ENCODE data around the gene ULK4.
"Not testable (repeated sequence)": the region's sequence is repeated elsewhere in the genome, so short reads cannot be mapped to it uniquely, and the experiment has no call there.

ULK4 gene

DNA sequence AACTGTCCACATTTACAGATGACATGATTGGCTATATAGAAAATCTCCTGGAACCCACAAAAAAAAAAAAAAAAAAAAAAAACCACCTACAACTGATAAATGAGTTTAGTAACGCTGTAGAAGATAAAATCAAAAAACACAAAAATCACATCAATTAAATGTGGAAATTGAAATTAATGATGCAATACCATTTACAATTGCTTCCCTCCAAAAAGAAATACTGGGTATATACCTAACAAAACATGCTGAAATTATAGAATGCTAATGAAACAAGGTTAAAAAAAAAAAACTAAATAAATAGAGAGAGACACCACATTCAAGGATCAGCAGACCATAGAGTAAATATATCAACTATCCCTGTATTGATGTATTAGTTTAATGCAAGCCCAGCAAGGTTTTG, 215.7 kb downstream of the ULK4 start:
- no peak for DNase-seq

DNA sequence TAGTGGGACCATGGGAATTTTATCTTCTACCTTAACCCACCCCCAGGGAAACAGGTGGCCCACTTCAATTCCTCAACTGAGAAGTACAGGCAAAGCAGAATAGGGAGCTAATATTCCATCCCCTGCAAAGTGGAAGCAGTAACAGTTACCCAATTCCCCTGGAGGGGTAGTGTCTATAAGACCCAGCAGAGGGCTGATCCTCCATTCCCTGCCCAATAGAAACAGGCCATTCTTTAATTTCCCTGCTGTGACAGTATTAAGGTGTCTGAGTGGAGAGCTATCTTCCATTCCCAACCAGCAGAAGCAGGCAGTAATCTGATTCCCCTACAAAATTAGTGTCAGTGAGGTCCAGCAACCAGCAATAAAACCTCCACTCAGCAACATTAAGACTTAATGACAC, 219.8 kb downstream of the ULK4 start:
- DNase-seq: no peak

DNA sequence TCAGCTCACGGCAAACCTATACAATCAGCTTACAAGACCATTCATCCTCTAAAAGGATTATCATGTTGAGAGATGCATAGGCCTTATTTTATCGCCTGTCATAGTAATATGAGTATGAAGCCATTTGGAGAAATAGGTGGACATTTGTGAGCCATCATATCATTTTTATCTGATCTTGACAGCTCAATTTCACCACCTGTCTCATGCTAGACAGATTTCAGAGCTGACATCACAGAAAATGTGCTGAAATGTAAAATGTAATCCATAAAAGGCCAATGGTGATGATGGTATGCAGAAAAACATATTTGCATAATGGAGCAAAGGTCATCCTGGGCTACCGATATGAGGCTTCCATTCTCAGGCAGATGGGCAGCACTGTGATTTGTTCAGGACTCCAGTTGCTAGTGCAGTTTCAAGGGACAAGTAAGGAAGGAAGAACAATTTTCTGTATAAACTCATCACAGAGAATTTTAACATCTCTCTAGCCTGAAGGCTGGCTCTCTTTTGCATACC, 221.5 kb downstream of the ULK4 start:
- DNase-seq: no peak

DNA sequence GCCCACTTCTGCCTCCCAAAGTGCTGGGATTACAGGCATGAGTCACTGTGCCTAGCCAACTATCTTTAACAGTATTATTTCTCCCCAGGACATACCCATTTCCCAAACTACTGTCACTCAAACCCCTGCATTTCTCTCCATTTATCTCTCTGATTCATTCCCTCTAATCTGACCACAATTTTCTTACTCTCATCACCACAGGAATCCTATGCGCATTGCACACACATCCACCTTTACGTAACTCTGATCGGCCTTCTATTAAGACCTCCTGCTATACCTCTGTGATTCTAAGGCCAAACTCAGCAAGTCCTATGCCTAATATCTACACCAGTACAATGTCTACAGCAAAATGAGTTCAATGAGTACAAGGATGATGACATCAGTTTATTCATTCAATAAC, 235.0 kb downstream of the ULK4 start:
- no peak for DNase-seq

DNA sequence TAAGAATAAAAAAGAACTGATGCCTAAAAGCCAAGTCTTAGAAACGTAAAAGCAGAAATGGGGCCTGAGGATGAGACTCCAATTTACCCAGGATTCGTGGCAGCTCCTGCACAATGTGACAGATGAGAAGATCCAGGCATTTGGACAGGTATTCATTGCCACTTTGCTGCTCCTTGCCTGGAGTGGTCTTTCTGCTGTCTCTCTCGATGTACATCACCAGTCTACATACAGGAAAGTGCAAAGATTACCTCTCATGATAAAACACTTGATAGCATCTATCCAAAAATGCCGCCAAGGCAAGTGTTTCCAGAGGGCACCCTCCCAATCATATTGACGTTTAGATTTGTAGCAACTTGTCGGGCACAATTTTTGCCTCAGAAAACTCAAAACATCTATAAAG, 244.3 kb downstream of the ULK4 start:
- DNase-seq: no peak

GRCh38 chr3:41716471-41716870, 245.4 kb downstream of the ULK4 start:
- no peak for DNase-seq

DNA sequence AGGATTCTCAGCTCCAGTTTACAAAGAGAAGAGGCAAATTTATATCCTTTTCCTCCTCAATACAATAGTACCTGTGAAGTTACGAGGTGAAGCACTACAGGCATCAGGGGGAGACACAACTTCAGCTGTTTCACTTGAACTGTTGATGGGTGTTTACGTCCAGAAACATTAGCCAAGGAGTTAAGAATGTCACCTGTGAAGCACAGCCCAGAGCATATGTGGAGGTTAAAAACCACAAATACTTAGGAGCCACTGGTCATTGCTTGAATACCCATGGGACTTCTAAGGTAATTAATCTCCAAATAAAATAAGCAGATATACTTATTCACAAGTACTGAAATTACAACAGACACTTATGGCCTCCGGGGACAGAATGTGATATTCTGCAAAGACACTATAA, 246.5 kb downstream of the ULK4 start:
- DNase-seq: no peak

- DNase-seq: no peak
These were observed 250.3 kb downstream of the ULK4 start for GRCh38 chr3:41711651-41712050.

GRCh38 chr3:41710646-41711388, 251.1 kb downstream of the ULK4 start:
- no peak for DNase-seq

DNA sequence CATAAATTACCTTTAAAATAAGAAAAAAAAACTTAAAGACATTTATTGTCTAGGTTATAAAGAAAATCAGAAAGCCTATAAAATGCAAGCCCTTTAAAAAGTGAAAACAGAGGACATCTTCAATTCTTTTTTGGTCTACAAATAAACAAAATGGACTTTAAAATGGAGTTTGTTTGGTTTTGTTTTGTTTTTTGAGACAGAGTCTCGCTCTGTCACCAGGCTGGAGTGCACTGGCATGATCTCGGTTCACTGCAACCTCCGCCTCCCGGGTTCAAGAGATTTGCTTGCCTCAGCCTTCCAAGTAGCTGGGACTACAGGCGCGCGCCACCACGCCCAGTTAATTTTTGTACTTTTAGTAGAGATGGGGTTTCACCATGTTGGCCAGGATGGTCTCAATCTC, 252.7 kb downstream of the ULK4 start:
- DNase-seq: not testable (repeated sequence)

GRCh38 chr3:41708176-41708575, 253.7 kb downstream of the ULK4 start:
- no peak for DNase-seq

DNA sequence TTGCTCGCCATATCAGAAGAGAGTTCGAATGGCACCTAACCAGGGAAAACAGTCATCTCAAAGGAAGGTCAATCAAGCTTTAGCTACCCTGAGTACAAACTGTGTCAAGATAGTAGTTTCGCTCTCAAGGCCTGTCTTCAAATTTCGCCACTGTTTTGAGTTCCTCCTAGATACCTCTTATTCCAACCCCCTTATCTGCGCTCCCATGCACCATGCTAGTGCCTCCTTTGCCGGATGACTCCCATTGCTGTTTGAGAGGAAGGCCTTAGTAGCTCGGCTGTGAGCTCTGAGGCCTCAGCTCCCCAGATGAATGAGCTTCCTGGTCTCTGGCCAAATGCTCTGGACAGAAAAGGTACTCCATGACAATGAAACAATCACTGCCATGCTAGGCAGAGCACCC, 256.0 kb downstream of the ULK4 start:
- DNase-seq: no peak

DNA sequence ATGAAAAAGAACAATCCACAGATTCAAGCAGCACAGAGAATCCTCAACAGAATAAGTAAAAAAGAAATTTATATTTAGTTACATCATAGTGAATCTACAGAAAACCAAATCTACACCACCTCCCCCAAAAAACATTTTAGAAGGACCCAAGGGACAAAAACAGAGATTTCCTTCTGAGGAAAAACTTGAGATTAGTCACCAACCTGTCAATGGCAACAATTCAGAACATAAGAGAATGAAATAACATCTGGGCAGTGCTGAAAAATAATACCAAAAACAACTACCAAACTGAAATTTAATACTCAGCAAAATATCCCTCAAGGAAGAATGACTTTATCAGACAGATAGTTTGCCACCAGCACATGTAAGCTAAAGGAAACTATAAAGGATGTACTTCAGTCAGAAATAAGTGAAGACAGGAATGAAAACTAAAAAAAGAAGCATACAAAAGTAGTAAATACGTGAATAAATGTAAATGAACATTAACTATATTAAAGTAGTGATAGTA, 260.7 kb downstream of the ULK4 start:
- no peak for DNase-seq

DNA sequence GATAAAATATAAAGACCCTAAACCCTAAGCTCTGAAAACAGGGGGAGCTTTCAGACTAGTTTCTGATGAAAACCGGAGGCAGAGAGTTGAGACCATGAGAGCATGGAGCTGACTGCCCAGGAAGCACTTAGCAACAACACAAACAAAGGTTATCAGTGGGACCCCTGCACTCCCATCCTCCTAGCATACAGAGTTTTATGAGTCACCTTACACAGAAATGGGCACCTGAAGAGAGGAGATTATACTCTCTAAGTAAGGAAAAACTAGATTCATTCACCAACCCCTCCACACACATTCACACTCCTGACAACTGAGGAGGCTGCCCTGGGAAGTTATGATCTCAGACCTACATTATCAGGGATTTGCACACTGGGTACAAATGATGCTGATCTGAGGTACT, 261.7 kb downstream of the ULK4 start:
- DNase-seq: no peak

GRCh38 chr3:41698898-41699297, 263.0 kb downstream of the ULK4 start:
- no peak for DNase-seq

DNA sequence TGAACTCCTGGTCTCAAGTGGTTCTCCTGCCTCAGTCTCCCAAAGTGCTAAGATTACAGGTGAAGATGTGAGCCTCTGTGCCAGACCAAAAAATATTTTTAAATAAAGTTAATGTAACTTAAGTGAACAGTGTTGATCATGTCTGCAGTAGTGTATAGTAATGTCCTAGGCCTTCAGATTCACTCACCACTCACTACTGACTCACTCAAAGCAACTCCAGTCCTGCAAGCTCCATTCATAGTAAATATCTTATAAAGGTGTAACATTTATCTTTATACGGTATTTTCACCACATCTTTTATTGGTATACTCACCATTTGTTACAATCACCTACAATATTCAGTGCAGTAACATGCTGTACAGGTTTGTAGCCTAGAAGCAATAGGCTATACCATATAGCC, 264.2 kb downstream of the ULK4 start:
- DNase-seq: no peak

- DNase-seq: not testable (repeated sequence)
These were observed 266.1 kb downstream of the ULK4 start for GRCh38 chr3:41695806-41696205.

DNA sequence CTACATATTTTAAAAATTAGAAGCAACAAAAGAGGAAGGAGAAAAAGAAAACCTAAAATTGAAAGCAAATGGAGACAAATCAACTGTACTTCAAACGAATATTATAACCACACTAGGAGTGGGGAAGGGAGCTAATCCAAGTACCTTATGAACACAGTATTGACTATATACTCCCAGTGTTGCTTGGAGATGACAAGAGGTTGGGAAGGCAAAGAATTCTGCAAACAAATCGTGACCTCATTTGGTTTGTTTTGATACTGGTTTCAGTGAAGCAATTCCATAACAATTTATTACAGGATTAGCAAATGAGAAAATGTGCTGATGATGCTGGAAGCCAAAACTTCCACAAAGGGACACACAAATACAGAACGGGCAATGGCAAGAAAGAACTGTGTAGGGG, 268.1 kb downstream of the ULK4 start:
- no peak for DNase-seq

DNA sequence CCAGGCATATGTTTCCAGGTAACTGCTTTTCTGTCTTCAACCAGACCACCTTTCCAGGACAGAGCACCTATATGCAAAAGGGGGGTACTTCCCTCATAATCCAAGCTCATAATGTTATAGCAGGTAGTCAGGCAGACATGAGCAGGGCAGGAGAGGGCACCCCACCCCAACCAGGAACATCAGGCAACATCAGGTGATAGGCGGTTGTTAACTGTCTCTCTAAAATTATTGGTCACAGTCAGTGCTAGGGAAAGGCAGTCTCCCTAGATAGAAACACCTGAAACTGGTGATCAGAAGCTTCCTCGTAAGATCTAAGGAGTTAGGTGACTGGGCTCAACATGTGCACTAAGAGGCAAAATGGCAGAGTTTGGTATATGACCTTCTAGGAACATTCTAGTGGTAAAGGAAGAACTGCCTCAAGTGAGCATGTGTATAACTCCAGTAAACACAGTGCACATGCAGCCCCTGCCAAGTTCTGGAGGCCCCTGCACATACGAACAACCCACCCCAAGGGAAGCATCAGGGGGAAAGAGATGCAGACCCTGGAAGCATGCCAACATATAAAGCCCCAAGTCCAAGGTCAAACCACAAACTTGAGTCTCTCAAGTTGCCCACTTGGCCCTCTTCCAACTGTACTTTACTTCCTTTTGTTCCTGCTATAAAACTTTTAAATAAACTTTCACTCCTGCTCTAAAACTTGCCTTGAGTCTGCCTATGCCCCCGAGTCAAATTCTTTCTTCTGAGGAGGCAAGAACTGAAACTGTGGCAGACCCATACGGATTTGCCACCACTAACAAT, 270.9 kb downstream of the ULK4 start:
- DNase-seq: no peak

- no peak for DNase-seq
These were observed 273.1 kb downstream of the ULK4 start for GRCh38 chr3:41688595-41689380.

- no peak for DNase-seq
These were observed 276.8 kb downstream of the ULK4 start for GRCh38 chr3:41684797-41685735.
